Karpas-422 (cell line): ENCODE measurements around the gene UBC. TPM values are rescaled to one million over a fixed set of nuclear protein-coding genes. Genes with fewer than 3 reads are reported as not detected.
"Not testable (repeated sequence)": the region's sequence is repeated elsewhere in the genome, so short reads cannot be mapped to it uniquely, and the experiment has no call there.

Source experiments
- DNase-seq: peaks from one replicate; pipeline ENCODE4 v3.0.0-alpha.2; 2015
- H2AFZ ChIP-seq: fragments of 200-600 bp; sonication (generic); 2 replicates; pipeline ENCODE4 v1.6.1; 2014; ENCODE audit warnings: antibody characterized with exemption, low read length, mixed read lengths
- H3K27ac ChIP-seq: fragments of 200-600 bp; sonication (generic); 2 replicates; pipeline ENCODE4 v1.5.1; 2014; ENCODE audit warnings: mild to moderate bottlenecking, low read length, moderate library complexity
- H3K27me3 ChIP-seq: fragments of 200-600 bp; sonication (generic); 2 replicates; pipeline ENCODE4 v1.6.1; 2014; ENCODE audit warnings: low read length, mixed read lengths
- H3K36me3 ChIP-seq: fragments of 200-600 bp; sonication (generic); 2 replicates; pipeline ENCODE4 v1.6.1; 2014; ENCODE audit warnings: low read length, mixed read lengths; ENCODE audit not compliant: insufficient read depth
- H3K4me1 ChIP-seq: fragments of 200-600 bp; sonication (generic); 2 replicates; pipeline ENCODE4 v1.6.1; 2014; ENCODE audit warnings: mild to moderate bottlenecking, low read length, mixed read lengths
- H3K4me2 ChIP-seq: fragments of 200-600 bp; sonication (generic); 2 replicates; pipeline ENCODE4 v1.6.1; 2014; ENCODE audit warnings: low read length, low read depth, mild to moderate bottlenecking; ENCODE audit not compliant: poor library complexity, severe bottlenecking
- H3K4me3 ChIP-seq: fragments of 200-600 bp; sonication (generic); 2 replicates; pipeline ENCODE4 v1.5.1; 2014; ENCODE audit warnings: mild to moderate bottlenecking, antibody characterized with exemption, low read length, mixed read lengths
- H3K79me2 ChIP-seq: fragments of 200-600 bp; sonication (generic); 2 replicates; pipeline ENCODE4 v1.6.1; 2014; ENCODE audit warnings: mild to moderate bottlenecking, low read length, mixed read lengths
- H3K9ac ChIP-seq: fragments of 200-600 bp; sonication (generic); 2 replicates; pipeline ENCODE4 v1.6.0; 2014; ENCODE audit warnings: low read length
- H3K9me2 ChIP-seq: fragments of 200-600 bp; sonication (generic), shearing (Covaris generic); replicated peaks from 2 replicates; pipeline ENCODE4 v1.6.0; 2014; ENCODE audit warnings: mild to moderate bottlenecking, low read length, moderate library complexity; ENCODE audit not compliant: insufficient read depth
- H3K9me3 ChIP-seq: fragments of 300-700, 200-600 bp; sonication (generic); 2 replicates; pipeline ENCODE4 v1.6.1; 2014; ENCODE audit warnings: low read length, mixed read lengths
- H4K20me1 ChIP-seq: fragments of 200-600 bp; sonication (generic); 2 replicates; pipeline ENCODE4 v1.6.1; 2014; ENCODE audit warnings: mild to moderate bottlenecking, antibody characterized with exemption, low read length, low read depth; ENCODE audit not compliant: insufficient read depth
- total RNA-seq: library from RNA; depleted of rRNA; stranded (reverse); fragments of >200 nt; shearing (Covaris generic); gene quantifications from 2 replicates; pipeline ENCODE4 v1.2.3, GENCODE V29; 2014; ENCODE audit warnings: low replicate concordance

UBC gene
- total RNA-seq, 1 experiment from 2014 or later = 603 TPM

- H3K4me3 ChIP-seq = peak overlapping the region; percentile 73
- peak overlapping the region; percentile 74 for H3K9ac ChIP-seq
- H4K20me1 ChIP-seq = no peaks in the 10 kb centered on the region
- H3K27ac ChIP-seq = peak overlapping the region; percentile 90
- H3K9me3 ChIP-seq = no peaks in the 10 kb centered on the region
- H2AFZ ChIP-seq = peak overlapping the region; percentile 22
- H3K4me2 ChIP-seq = peak overlapping the region; percentile 93
- no peak for DNase-seq
- H3K79me2 ChIP-seq = no peaks in the 10 kb centered on the region
- H3K36me3 ChIP-seq = no peaks in the 10 kb centered on the region
- H3K4me1 ChIP-seq = peaks cover 38% of the 10 kb centered on the region
- H3K9me2 ChIP-seq = no peaks in the 10 kb centered on the region
- no peaks in the 10 kb centered on the region for H3K27me3 ChIP-seq
Measured at GRCh38 chr12:124940143-124940392, 25.6 kb upstream of the UBC start.

- Histone ChIP-seq H3K27me3 (no peaks in the 10 kb centered on the region), H2AFZ (peak overlapping the region; percentile 84; the same call in 1 of the 2 replicates), H3K79me2 (no peaks in the 10 kb centered on the region), H3K9me3 (no peaks in the 10 kb centered on the region), H3K36me3 (no peaks in the 10 kb centered on the region), H3K9me2 (no peaks in the 10 kb centered on the region), H3K4me3 (peak overlapping the region; percentile 73), H3K4me1 (peaks cover 38% of the 10 kb centered on the region), H4K20me1 (no peaks in the 10 kb centered on the region), H3K27ac (peak overlapping the region; percentile 90), H3K9ac (peak overlapping the region; percentile 74), H3K4me2 (peak overlapping the region; percentile 93)
- peak; percentile 96 for DNase-seq
Measured at GRCh38 chr12:124939421-124940142, 25.1 kb upstream of the UBC start.

DNA sequence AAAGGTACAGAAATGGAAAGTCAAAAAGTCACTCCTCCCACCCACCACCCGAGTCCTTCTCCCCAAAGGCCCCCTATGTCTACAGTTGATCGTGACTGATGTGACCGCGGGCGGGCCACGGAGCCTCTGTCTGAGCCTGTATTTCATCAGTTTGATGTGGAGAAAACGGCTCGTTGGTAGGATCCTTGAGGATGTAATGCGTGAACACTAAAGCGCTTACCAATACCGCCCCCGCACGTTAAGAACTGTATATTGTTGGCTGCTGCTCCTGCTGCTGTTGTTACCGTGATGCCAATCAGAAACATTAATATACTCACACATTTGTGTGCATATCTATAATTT, 24.6 kb upstream of the UBC start:
- Histone ChIP-seq H3K4me1 (peaks cover 38% of the 10 kb centered on the region), H3K9me2 (no peaks in the 10 kb centered on the region), H3K27ac (peak overlapping the region; percentile 90), H2AFZ (peak overlapping the region; percentile 79), H3K27me3 (no peaks in the 10 kb centered on the region), H3K9me3 (no peaks in the 10 kb centered on the region), H3K79me2 (no peaks in the 10 kb centered on the region), H3K9ac (peak overlapping the region; percentile 74), H3K4me3 (peak overlapping the region; percentile 73), H4K20me1 (no peaks in the 10 kb centered on the region), H3K4me2 (peak overlapping the region; percentile 93), H3K36me3 (no peaks in the 10 kb centered on the region)
- DNase-seq = no peak

GRCh38 chr12:124938587-124938986, 24.1 kb upstream of the UBC start:
- Histone ChIP-seq H3K79me2 (no peaks in the 10 kb centered on the region), H4K20me1 (no peaks in the 10 kb centered on the region), H3K9me3 (no peaks in the 10 kb centered on the region), H3K9ac (peak overlapping the region; percentile 74), H3K36me3 (no peaks in the 10 kb centered on the region), H3K9me2 (no peaks in the 10 kb centered on the region), H3K4me1 (peaks cover 38% of the 10 kb centered on the region), H2AFZ (peak overlapping the region; percentile 79), H3K4me2 (peak overlapping the region; percentile 93), H3K4me3 (peak overlapping the region; percentile 73), H3K27me3 (no peaks in the 10 kb centered on the region), H3K27ac (peak overlapping the region; percentile 90)
- DNase-seq = peak; percentile 54

DNA sequence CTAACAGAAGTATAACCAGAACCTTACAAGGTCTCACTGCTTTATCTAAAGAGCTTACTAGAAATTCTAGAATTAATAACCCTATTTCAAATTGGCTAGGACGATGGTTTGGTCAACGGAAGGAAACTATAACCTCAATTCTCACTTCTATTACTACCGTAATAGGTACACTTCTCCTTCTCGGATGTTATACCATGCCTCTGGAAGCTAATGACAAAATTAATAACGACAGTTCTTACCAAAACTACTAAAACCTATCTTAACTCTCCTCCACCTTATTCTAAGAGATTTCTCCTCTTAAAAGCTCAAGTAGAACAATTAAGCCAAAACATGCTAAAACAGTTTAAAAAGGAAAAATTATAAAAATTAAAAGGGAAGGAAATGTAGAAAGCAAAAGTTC, 23.7 kb upstream of the UBC start:
- no peaks in the 10 kb centered on the region for H3K79me2 ChIP-seq
- H3K27ac ChIP-seq = peak overlapping the region; percentile 90
- H3K27me3 ChIP-seq = no peaks in the 10 kb centered on the region
- H2AFZ ChIP-seq = peak overlapping the region; percentile 79
- peak; percentile 56 for DNase-seq
- peak overlapping the region; percentile 74 for H3K9ac ChIP-seq
- H3K4me3 ChIP-seq = peak overlapping the region; percentile 73
- H3K36me3 ChIP-seq = no peaks in the 10 kb centered on the region
- H3K4me2 ChIP-seq = peak overlapping the region; percentile 93
- H3K9me3 ChIP-seq = no peaks in the 10 kb centered on the region
- H4K20me1 ChIP-seq = no peaks in the 10 kb centered on the region
- H3K4me1 ChIP-seq = peaks cover 38% of the 10 kb centered on the region
- H3K9me2 ChIP-seq = no peaks in the 10 kb centered on the region

GRCh38 chr12:124931528-124931927, 17.1 kb upstream of the UBC start:
- not testable (repeated sequence) for H3K4me2 ChIP-seq, H2AFZ ChIP-seq, DNase-seq, H3K9ac ChIP-seq, H3K36me3 ChIP-seq, H3K9me3 ChIP-seq, H3K27me3 ChIP-seq, H4K20me1 ChIP-seq, H3K27ac ChIP-seq, H3K9me2 ChIP-seq, H3K79me2 ChIP-seq, H3K4me3 ChIP-seq
- peaks cover 14% of the 10 kb centered on the region for H3K4me1 ChIP-seq

DNA sequence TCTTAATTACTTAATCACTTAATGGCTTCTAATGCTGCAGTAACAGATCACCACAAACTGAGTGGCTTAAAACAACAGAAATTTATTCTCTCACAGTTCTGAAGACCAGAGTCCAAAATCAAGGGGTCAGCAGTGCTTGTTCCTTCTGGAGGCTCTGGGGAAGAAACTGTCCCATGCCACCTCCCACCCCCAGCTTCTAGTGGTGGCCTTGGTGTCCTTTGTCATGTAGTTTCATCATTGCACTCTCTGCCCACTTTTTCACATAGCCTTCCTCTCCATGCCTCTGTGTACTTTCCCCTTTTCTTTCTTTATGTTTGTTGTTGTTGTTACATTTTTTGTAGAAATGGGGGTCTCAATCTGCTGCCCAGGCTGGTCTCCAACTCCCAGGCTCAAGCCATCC, 16.1 kb upstream of the UBC start:
- DNase-seq = no peak
- H3K27ac ChIP-seq = no peak overlapping the region
- H3K36me3 ChIP-seq = no peaks in the 10 kb centered on the region
- no peaks in the 10 kb centered on the region for H4K20me1 ChIP-seq
- H3K4me2 ChIP-seq = no peak overlapping the region
- no peaks in the 10 kb centered on the region for H3K79me2 ChIP-seq
- no peaks in the 10 kb centered on the region for H3K9me3 ChIP-seq
- no peaks in the 10 kb centered on the region for H3K27me3 ChIP-seq
- no peak overlapping the region for H3K4me3 ChIP-seq
- peaks cover 14% of the 10 kb centered on the region for H3K4me1 ChIP-seq
- H2AFZ ChIP-seq = no peak overlapping the region
- H3K9me2 ChIP-seq = no peaks in the 10 kb centered on the region
- no peak overlapping the region for H3K9ac ChIP-seq

DNA sequence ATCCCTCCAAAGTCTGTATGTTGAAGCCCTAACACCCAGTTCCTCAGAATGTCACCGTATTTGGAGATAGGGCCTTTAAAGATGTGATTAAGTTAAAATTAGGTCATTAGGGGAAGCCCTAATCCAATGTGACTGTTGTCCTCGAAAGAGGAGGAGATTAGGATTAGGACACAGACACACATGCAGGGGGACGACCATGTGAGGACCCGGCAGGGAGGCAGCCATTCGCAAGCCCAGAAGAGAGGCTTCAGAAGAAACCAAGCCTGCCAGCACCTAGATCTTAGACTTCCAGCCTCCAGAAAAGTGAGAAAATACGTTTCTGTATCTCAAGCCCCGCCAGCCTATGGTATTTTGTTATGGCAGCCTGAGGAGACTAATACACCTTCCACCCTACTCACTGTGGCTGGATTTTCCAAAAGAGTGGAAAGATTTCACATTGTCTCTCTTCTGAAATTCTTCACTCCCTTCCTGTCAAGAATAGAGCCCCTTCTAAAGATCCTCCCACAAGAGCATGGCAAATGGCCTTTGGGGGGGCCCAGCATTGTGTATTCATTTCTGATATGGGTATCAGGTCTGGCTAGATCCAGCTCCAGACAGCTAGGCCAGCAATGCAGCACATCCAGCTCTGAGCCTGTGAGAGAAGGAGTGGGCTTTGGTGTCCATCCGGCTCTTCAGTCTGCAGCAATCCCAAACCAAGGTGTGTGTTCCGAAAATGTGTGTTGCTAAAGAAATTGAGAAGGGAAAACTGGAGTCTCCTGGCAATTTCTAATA, 15.4 kb upstream of the UBC start:
- Histone ChIP-seq H3K4me3 (no peak overlapping the region), H2AFZ (no peak overlapping the region), H3K4me1 (peaks cover 14% of the 10 kb centered on the region), H3K4me2 (no peak overlapping the region), H3K27me3 (no peaks in the 10 kb centered on the region), H4K20me1 (no peaks in the 10 kb centered on the region), H3K27ac (no peak overlapping the region), H3K36me3 (no peaks in the 10 kb centered on the region), H3K9me2 (no peaks in the 10 kb centered on the region), H3K9ac (no peak overlapping the region), H3K9me3 (no peaks in the 10 kb centered on the region), H3K79me2 (no peaks in the 10 kb centered on the region)
- DNase-seq = no peak
